Left forelimb (tissue), 1 donor: ENCODE results near the gene OLIG3.

Source experiments
- DNase-seq: peaks from one replicate; pipeline ENCODE4 v3.0.0-alpha.2; 2018; ENCODE audit warnings: low spot score

Gene OLIG3

DNA sequence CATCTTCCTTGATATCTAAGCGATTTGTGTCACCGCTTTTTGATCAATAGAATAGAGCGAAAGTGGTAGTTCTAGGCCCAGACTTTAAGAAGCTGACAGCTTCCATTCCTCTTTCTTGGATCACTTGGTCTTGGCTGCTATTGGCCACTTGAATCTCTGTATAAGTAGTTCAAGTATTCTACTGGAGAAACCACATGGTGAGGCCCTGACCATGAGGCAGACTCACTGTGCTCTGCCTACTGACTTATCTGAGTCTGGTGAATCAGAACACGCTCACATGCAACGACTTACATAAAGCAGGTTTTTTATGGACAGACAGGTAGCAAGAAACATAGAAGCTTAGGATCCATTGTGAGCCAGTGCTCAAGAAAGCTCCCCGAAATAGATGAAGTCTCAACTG is 27.0 kb downstream of the OLIG3 start:
- no peak for DNase-seq

- no peak for DNase-seq
These were observed 28.7 kb downstream of the OLIG3 start for GRCh38 chr6:137465378-137466009.

GRCh38 chr6:137452333-137452894 is 41.8 kb downstream of the OLIG3 start:
- no peak for DNase-seq

- no peak for DNase-seq
These were observed 50.3 kb downstream of the OLIG3 start for GRCh38 chr6:137443901-137444300.
